Measurements from ENCODE around the gene PRKCE.

- TF ChIP-seq CTCF (IDR thresholded peaks at IDR 0.05; ENCODE audit: low read depth, low read length, missing input control) (peak; percentile 93), RAD21 (IDR thresholded peaks at IDR 0.05) (peak; percentile 81 to 86), GABPA (IDR thresholded peaks at IDR 0.05 in 1 of 2, conservative IDR thresholded peaks at IDR 0.05 in 1 of 2) (no peak), MAX (IDR thresholded peaks at IDR 0.05) (peak; percentile 35), TAF1 (conservative IDR thresholded peaks at IDR 0.05) (no peak), REST (IDR thresholded peaks at IDR 0.05) (peak; percentile 35), ZBTB33 (IDR thresholded peaks at IDR 0.05) (peak; percentile 18), FOXA1 (IDR thresholded peaks at IDR 0.05) (no peak)
These were observed 7.6 kb upstream of the PRKCE start for GRCh38 chr2:45643543-45644542.

All from liver (tissue), 3 donors.